Measurements from ENCODE around the gene SCN5A. TPM values are rescaled to one million over a fixed set of nuclear protein-coding genes. Genes with fewer than 3 reads are reported as not detected.

The SCN5A gene
- total and polyA plus RNA-seq, 2 of the 8 experiments (the other 6 are each of a cell fraction or from before 2014, with no cell fraction given): 4.8 to 11.4 TPM

- TF ChIP-seq YY1 (IDR thresholded peaks at IDR 0.05; ENCODE audit: low read depth, low read length) (no peak), BACH1 (IDR thresholded peaks at IDR 0.05; ENCODE audit: low read length) (no peak), PHF8 (conservative IDR thresholded peaks at IDR 0.05; ENCODE audit: low read depth, low read length) (no peak), CREB1 (IDR thresholded peaks at IDR 0.05) (no peak)
These were observed 104.6 kb downstream of the SCN5A start (continued) for GRCh38 chr3:38544926-38545325.
